Endodermal cell (in vitro differentiated cells): ENCODE data around the gene SH3GL2. TPM values are rescaled to one million over a fixed set of nuclear protein-coding genes. Genes with fewer than 3 reads are reported as not detected.

Experiments
- DNase-seq: peaks from one replicate; pipeline ENCODE4 v3.0.0-alpha.2; 2017
- H3K27ac ChIP-seq: 2 replicates; pipeline ENCODE4 v1.5.1; 2013; ENCODE audit warnings: mild to moderate bottlenecking, low read depth, low read length, moderate library complexity
- H3K27me3 ChIP-seq: 2 replicates; pipeline ENCODE4 v1.6.1; 2013; ENCODE audit warnings: mild to moderate bottlenecking, low read length, moderate library complexity; ENCODE audit not compliant: insufficient read depth, control insufficient read depth, poor library complexity, severe bottlenecking
- H3K36me3 ChIP-seq: 2 replicates; pipeline ENCODE4 v1.7.0; 2013; ENCODE audit warnings: mild to moderate bottlenecking, low read length, moderate library complexity; ENCODE audit not compliant: control insufficient read depth, insufficient read depth
- H3K4me1 ChIP-seq: one replicate; pipeline ENCODE4 v1.7.0; 2013; ENCODE audit warnings: low read length; ENCODE audit not compliant: control insufficient read depth, insufficient read depth
- H3K4me3 ChIP-seq: 2 replicates; pipeline ENCODE4 v1.5.1; 2013; ENCODE audit warnings: mild to moderate bottlenecking, low read length, moderate library complexity
- H3K9ac ChIP-seq: 2 replicates; pipeline ENCODE4 v1.6.1; 2013; ENCODE audit warnings: mild to moderate bottlenecking, low read length, moderate library complexity; ENCODE audit not compliant: poor library complexity, severe bottlenecking; ENCODE audit errors: extremely low read depth
- H3K9me3 ChIP-seq: 2 replicates; pipeline ENCODE4 v1.6.1; 2013; ENCODE audit warnings: mild to moderate bottlenecking, low read length, moderate library complexity; ENCODE audit not compliant: control insufficient read depth
- H3K27ac Mint-ChIP-seq: 2 replicates; pipeline ENCODE4 v1.8.0; 2020; ENCODE audit warnings: mixed read lengths
- H3K27me3 Mint-ChIP-seq: 2 replicates; pipeline ENCODE4 v1.8.0; 2021; ENCODE audit warnings: mild to moderate bottlenecking, mixed read lengths; ENCODE audit not compliant: insufficient read depth
- H3K36me3 Mint-ChIP-seq: 2 replicates; pipeline ENCODE4 v1.8.0; 2020; ENCODE audit warnings: low read depth, mixed read lengths
- H3K4me1 Mint-ChIP-seq: 2 replicates; pipeline ENCODE4 v1.8.0; 2020; ENCODE audit warnings: mixed read lengths
- H3K4me3 Mint-ChIP-seq: 2 replicates; pipeline ENCODE4 v1.8.0; 2020; ENCODE audit warnings: mild to moderate bottlenecking, moderate library complexity, mixed read lengths
- H3K9me3 Mint-ChIP-seq: 2 replicates; pipeline ENCODE4 v1.8.0; 2020; ENCODE audit warnings: mild to moderate bottlenecking, mixed read lengths
- WGBS, 2 experiments: methylation state at CpG; one replicate each; pipeline versions ENCODE4 v1.1.5 to v1.1.7; 2013; ENCODE audit warnings: missing lambda C conversion rate in 2 of 2, mixed read lengths in 1 of 2; ENCODE audit not compliant: insufficient coverage in 1 of 2, insufficient read length in 1 of 2; 5-methylcytosine and 5-hydroxymethylcytosine counted together
- total RNA-seq, 2 donors: library from RNA; stranded (reverse); fragmentation: NEBNext Ultra II Directional in 1 of 2; extraction: Animal tissue kit (Norgen Biotek cat#: 25700) in 1 of 2; gene quantifications; 2 replicates in 1 of 2; 3 replicates in 1 of 2; pipeline ENCODE4 v1.2.1, GENCODE V29; 2021
- TF ChIP-seq, protein P1 (sequence below): fragments of 200-600 bp; sonication (generic); conservative IDR thresholded peaks from 2 replicates; pipeline ENCODE4 v1.5.0; 2021; ENCODE audit warnings: antibody characterized with exemption, mild to moderate bottlenecking

Gene SH3GL2
- total RNA-seq, 2 donors from 2014 or later: 3.7 to 7.7 TPM

DNA sequence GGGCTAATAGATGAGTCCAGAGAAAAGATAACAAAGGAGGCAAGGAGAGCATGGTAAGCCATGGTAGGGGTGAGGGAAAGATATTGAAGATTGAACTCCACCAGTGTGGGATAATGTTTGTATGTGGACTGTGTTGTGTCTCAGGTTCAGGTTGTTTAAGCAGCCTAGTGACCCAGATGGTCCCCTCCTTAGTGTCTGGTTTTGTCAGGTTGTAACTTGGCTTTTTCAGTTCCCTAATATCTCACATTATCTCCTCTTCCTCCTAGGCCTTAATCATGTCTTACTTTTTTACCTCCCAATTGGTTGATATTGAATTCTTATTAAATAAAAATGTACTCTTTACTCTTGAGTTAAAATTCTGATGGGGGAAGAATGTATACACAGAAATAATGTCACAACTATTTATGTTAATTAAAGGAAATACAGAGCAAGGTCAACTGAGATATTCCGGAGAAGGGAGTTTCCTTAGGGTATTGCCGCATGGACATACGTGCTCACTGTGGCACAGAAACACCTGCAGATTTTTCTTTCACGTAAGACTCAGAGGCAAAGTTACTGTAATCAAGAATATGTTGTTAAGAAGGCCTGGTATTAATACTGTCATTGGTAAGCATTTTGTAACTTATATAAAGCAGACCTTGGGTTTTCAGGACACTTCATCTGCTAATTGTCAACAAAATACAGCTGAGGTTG, 23.4 kb upstream of the SH3GL2 start:
- Histone ChIP-seq H3K4me1 (no peaks in the 10 kb centered on the region), H3K27ac (no peak overlapping the region), H3K9me3 (no peaks in the 10 kb centered on the region), H3K9ac (no peak overlapping the region), H3K27me3 (no peaks in the 10 kb centered on the region), H3K36me3 (no peaks in the 10 kb centered on the region), H3K4me3 (no peak overlapping the region)
- H3K27ac Mint-ChIP-seq: no peak overlapping the region
- 74 to 80% methylated on average over 1 to 4 of the region's 4 CpGs for WGBS, 2 experiments
- H3K9me3 Mint-ChIP-seq: no peaks in the 10 kb centered on the region
- H3K27me3 Mint-ChIP-seq: no peaks in the 10 kb centered on the region
- TF ChIP-seq, protein P1, sequence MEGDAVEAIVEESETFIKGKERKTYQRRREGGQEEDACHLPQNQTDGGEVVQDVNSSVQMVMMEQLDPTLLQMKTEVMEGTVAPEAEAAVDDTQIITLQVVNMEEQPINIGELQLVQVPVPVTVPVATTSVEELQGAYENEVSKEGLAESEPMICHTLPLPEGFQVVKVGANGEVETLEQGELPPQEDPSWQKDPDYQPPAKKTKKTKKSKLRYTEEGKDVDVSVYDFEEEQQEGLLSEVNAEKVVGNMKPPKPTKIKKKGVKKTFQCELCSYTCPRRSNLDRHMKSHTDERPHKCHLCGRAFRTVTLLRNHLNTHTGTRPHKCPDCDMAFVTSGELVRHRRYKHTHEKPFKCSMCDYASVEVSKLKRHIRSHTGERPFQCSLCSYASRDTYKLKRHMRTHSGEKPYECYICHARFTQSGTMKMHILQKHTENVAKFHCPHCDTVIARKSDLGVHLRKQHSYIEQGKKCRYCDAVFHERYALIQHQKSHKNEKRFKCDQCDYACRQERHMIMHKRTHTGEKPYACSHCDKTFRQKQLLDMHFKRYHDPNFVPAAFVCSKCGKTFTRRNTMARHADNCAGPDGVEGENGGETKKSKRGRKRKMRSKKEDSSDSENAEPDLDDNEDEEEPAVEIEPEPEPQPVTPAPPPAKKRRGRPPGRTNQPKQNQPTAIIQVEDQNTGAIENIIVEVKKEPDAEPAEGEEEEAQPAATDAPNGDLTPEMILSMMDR: no peak
- DNase-seq: no peak
- peaks cover 2% of the 10 kb centered on the region for H3K4me1 Mint-ChIP-seq
- no peak overlapping the region for H3K4me3 Mint-ChIP-seq
- no peaks in the 10 kb centered on the region for H3K36me3 Mint-ChIP-seq

DNA sequence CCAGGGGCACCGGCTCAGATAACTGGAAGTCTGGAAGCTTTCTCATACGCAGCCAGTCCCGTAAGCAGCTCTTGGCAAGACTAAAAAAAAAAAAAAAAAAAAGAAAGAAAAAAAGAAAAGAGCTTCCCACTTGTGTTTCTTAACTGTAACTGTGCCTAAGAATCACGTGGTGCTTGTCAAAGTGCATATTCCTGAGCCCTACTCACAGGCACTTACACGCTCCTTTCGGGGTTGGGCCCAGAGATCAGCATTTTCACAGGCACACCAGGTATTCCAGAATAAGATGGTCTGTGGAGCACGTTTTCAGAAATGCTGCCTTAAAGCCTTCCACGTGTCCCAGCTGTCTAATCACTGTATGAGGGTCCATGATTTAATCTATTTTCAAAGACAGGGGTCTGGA, 22.6 kb upstream of the SH3GL2 start:
- 82 to 93% methylated on average over 5 to 8 of the region's 8 CpGs for WGBS, 2 experiments
- no peak overlapping the region for H3K9ac ChIP-seq
- Mint-ChIP-seq H3K27ac (no peak overlapping the region), H3K4me3 (no peak overlapping the region), H3K27me3 (no peaks in the 10 kb centered on the region), H3K4me1 (peaks cover 2% of the 10 kb centered on the region), H3K9me3 (no peaks in the 10 kb centered on the region), H3K36me3 (no peaks in the 10 kb centered on the region)
- no peaks in the 10 kb centered on the region for H3K27me3 ChIP-seq
- no peaks in the 10 kb centered on the region for H3K4me1 ChIP-seq
- DNase-seq: no peak
- TF ChIP-seq, protein P1: no peak
- H3K27ac ChIP-seq: no peak overlapping the region
- H3K4me3 ChIP-seq: no peak overlapping the region
- H3K36me3 ChIP-seq: no peaks in the 10 kb centered on the region
- H3K9me3 ChIP-seq: no peaks in the 10 kb centered on the region

DNA sequence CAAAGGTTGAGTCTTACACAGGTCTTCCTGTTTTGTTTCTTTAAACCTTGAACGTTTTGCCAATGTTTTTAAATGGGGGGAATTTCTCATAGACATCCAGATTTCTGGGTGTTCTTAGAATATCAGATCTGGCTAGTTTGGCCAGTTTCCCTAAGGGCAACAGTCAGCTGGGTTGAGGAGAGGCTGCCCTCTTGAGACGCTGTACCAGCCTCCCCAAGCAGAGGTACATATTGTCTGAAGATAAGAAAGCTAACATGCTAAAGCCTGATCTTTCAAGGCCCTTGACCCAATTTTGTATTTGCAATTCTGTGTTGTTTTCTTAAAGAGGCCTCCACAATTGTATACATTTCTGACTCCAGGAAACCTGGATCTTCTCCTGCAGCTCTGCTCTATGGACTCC, 21.9 kb upstream of the SH3GL2 start:
- no peak overlapping the region for H3K4me3 Mint-ChIP-seq
- H3K9ac ChIP-seq: no peak overlapping the region
- H3K36me3 Mint-ChIP-seq: no peaks in the 10 kb centered on the region
- H3K36me3 ChIP-seq: no peaks in the 10 kb centered on the region
- DNase-seq: no peak
- no peaks in the 10 kb centered on the region for H3K9me3 Mint-ChIP-seq
- no peaks in the 10 kb centered on the region for H3K9me3 ChIP-seq
- no peaks in the 10 kb centered on the region for H3K27me3 ChIP-seq
- 75% methylated on average over 2 of the region's 2 CpGs; no CpG with 5 or more reads in 1 of the 2 experiments for WGBS, 2 experiments
- TF ChIP-seq, protein P1: no peak
- no peak overlapping the region for H3K4me3 ChIP-seq
- no peak overlapping the region for H3K27ac ChIP-seq
- no peak overlapping the region for H3K27ac Mint-ChIP-seq
- no peaks in the 10 kb centered on the region for H3K4me1 ChIP-seq
- H3K4me1 Mint-ChIP-seq: peaks cover 2% of the 10 kb centered on the region
- no peaks in the 10 kb centered on the region for H3K27me3 Mint-ChIP-seq
